CD4-positive, CD25-positive, alpha-beta regulatory T cell (primary cell): ENCODE measurements around the gene ACD. TPM values are rescaled to one million over a fixed set of nuclear protein-coding genes. Genes with fewer than 3 reads are reported as not detected.
A peak's percentile ranks its signal among the peaks of the same experiment; 100 is the strongest.

Source experiments
- ATAC-seq, 2 donors: fragments of 150-1000 bp; cut with Tn5 transposase; one replicate each; pipeline ENCODE4 v1.10.0; 2021; ENCODE audit warnings: low read depth in 2 of 2, moderate number of reproducible peaks in 2 of 2, moderate library complexity in 1 of 2
- DNase-seq, 3 donors: peaks; one replicate each; pipeline versions ENCODE4 v3.0.0 to v3.0.0-alpha.2; 2012 to 2022; ENCODE audit warnings: mixed read lengths in 1 of 3
- H3K27ac ChIP-seq: one replicate; pipeline ENCODE4 v1.7.0; 2013; ENCODE audit warnings: mild to moderate bottlenecking, low read length; ENCODE audit not compliant: insufficient read depth, poor library complexity, severe bottlenecking
- H3K27me3 ChIP-seq: one replicate; pipeline ENCODE4 v1.7.0; 2013; ENCODE audit warnings: low read length; ENCODE audit not compliant: control insufficient read depth, insufficient read depth
- H3K36me3 ChIP-seq: one replicate; pipeline ENCODE4 v1.7.0; 2013; ENCODE audit warnings: mild to moderate bottlenecking, low read length, moderate library complexity; ENCODE audit not compliant: control insufficient read depth, insufficient read depth
- H3K4me1 ChIP-seq: 2 replicates; pipeline ENCODE4 v1.7.0; 2013; ENCODE audit warnings: mild to moderate bottlenecking, low read length; ENCODE audit not compliant: insufficient read depth, control insufficient read depth, poor library complexity, severe bottlenecking
- H3K4me3 ChIP-seq: one replicate; pipeline ENCODE4 v1.7.0; 2013; ENCODE audit warnings: low read depth, mild to moderate bottlenecking, low read length, moderate library complexity
- H3K9me3 ChIP-seq, 2 experiments: 1 replicate in 1 of 2; 2 replicates in 1 of 2; pipeline ENCODE4 v1.7.0; 2013; ENCODE audit warnings: low read length in 2 of 2, mild to moderate bottlenecking in 1 of 2, moderate library complexity in 1 of 2; ENCODE audit not compliant: control insufficient read depth in 2 of 2
- H3K27ac Mint-ChIP-seq, 3 donors: one replicate each; pipeline ENCODE4 v1.8.0; 2020 to 2022; ENCODE audit warnings: mild to moderate bottlenecking in 3 of 3, mixed read lengths in 3 of 3, moderate library complexity in 2 of 3
- H3K27me3 Mint-ChIP-seq: one replicate; pipeline ENCODE4 v1.8.0; 2022; ENCODE audit warnings: mild to moderate bottlenecking, mixed read lengths
- H3K36me3 Mint-ChIP-seq: one replicate; pipeline ENCODE4 v1.8.0; 2020; ENCODE audit warnings: mixed read lengths
- H3K4me1 Mint-ChIP-seq, 4 donors: one replicate each; pipeline ENCODE4 v1.8.0; 2020 to 2022; ENCODE audit warnings: mixed read lengths in 4 of 4, mild to moderate bottlenecking in 1 of 4
- H3K4me3 Mint-ChIP-seq, 4 donors: one replicate each; pipeline ENCODE4 v1.8.0; 2020 to 2022; ENCODE audit warnings: mild to moderate bottlenecking in 4 of 4, mixed read lengths in 4 of 4, moderate library complexity in 3 of 4
- H3K9me3 Mint-ChIP-seq, 7 donors: one replicate each; pipeline ENCODE4 v1.8.0; 2020 to 2022; ENCODE audit warnings: mixed read lengths in 7 of 7, mild to moderate bottlenecking in 3 of 7, moderate library complexity in 2 of 7
- polyA plus RNA-seq, 4 donors: library from polyadenylated mRNA; unstranded; fragments of 300-500 nt; fragmentation: Illumina TruSeq; gene quantifications; one replicate each; pipeline ENCODE4 v1.2.3, GENCODE V29; 2021
- total RNA-seq: library from RNA; stranded (reverse); gene quantifications from one replicate; pipeline ENCODE4 v1.2.3, GENCODE V29; 2022

The ACD gene
- total and polyA plus RNA-seq, 5 donors from 2014 or later, result 28.7 to 36.7 (median 29.7) TPM

GRCh38 chr16:67664258-67664657 lies 4.2 kb upstream of the ACD start:
- H3K27ac Mint-ChIP-seq, result peak overlapping the region in 2 of 3 donors; percentile 49 to 94
- H3K4me3 Mint-ChIP-seq, result peak overlapping the region in 3 of 4 donors; percentile 47 to 83 (median 75)

GRCh38 chr16:67663877-67664222 lies 3.8 kb upstream of the ACD start:
- Mint-ChIP-seq H3K4me1 (peaks cover 0 to 53% (median 24%) of the 10 kb centered on the region in 4 donors), H3K27ac (peak overlapping the region in 2 of 3 donors; percentile 49 to 94), H3K27me3 (peaks cover 4% of the 10 kb centered on the region), H3K9me3 (no peaks in the 10 kb centered on the region), H3K4me3 (peak overlapping the region in 3 of 4 donors; percentile 47 to 75 (median 68)), H3K36me3 (no peaks in the 10 kb centered on the region)
- no peak for ATAC-seq
- Histone ChIP-seq H3K36me3 (no peaks in the 10 kb centered on the region), H3K27me3 (no peaks in the 10 kb centered on the region), H3K4me3 (no peak overlapping the region), H3K27ac (no peak overlapping the region), H3K9me3 (no peaks in the 10 kb centered on the region), H3K4me1 (peaks cover 47% of the 10 kb centered on the region)
- DNase-seq, result no peak

More at GRCh38 chr16:67664258-67664657, 4.2 kb upstream of the ACD start:
- Histone ChIP-seq H3K27ac (no peak overlapping the region), H3K36me3 (no peaks in the 10 kb centered on the region), H3K27me3 (no peaks in the 10 kb centered on the region), H3K9me3 (no peaks in the 10 kb centered on the region), H3K4me3 (no peak overlapping the region), H3K4me1 (peaks cover 43% of the 10 kb centered on the region)
- Mint-ChIP-seq H3K27me3 (peaks cover 4% of the 10 kb centered on the region), H3K36me3 (no peaks in the 10 kb centered on the region), H3K9me3 (no peaks in the 10 kb centered on the region), H3K4me1 (peaks cover 0 to 51% (median 21%) of the 10 kb centered on the region in 4 donors)
- ATAC-seq (no peak), DNase-seq (no peak)

GRCh38 chr16:67663151-67663876 lies 3.3 kb upstream of the ACD start:
- peak overlapping the region in 2 of 4 donors; percentile 28 to 72 for H3K4me3 Mint-ChIP-seq
- no peaks in the 10 kb centered on the region for H3K27me3 ChIP-seq
- H3K27ac Mint-ChIP-seq, result no peak overlapping the region
- H3K27me3 Mint-ChIP-seq, result peaks cover 4% of the 10 kb centered on the region
- no peaks in the 10 kb centered on the region for H3K9me3 Mint-ChIP-seq
- H3K27ac ChIP-seq, result no peak overlapping the region
- H3K4me1 ChIP-seq, result peaks cover 52% of the 10 kb centered on the region
- ATAC-seq (no peak), DNase-seq (peak in 1 of 3 donors; percentile 34)
- no peak overlapping the region for H3K4me3 ChIP-seq
- peaks cover 0 to 54% (median 26%) of the 10 kb centered on the region in 4 donors for H3K4me1 Mint-ChIP-seq
- no peaks in the 10 kb centered on the region for H3K36me3 Mint-ChIP-seq
- H3K9me3 ChIP-seq, result no peaks in the 10 kb centered on the region
- no peaks in the 10 kb centered on the region for H3K36me3 ChIP-seq

GRCh38 chr16:67662653-67663010 lies 2.6 kb upstream of the ACD start:
- Histone ChIP-seq H3K9me3 (no peaks in the 10 kb centered on the region), H3K36me3 (no peaks in the 10 kb centered on the region), H3K4me1 (peaks cover 50% of the 10 kb centered on the region), H3K27ac (no peak overlapping the region), H3K27me3 (no peaks in the 10 kb centered on the region), H3K4me3 (no peak overlapping the region)
- peaks cover 0 to 54% (median 22%) of the 10 kb centered on the region in 4 donors for H3K4me1 Mint-ChIP-seq
- no peak overlapping the region for H3K27ac Mint-ChIP-seq
- no peaks in the 10 kb centered on the region for H3K36me3 Mint-ChIP-seq
- no peak for DNase-seq
- peak overlapping the region in 2 of 4 donors; percentile 40 to 72 for H3K4me3 Mint-ChIP-seq
- H3K9me3 Mint-ChIP-seq, result no peaks in the 10 kb centered on the region
- no peak for ATAC-seq
- peaks cover 4% of the 10 kb centered on the region for H3K27me3 Mint-ChIP-seq

- H3K36me3 ChIP-seq, result no peaks in the 10 kb centered on the region
- H3K36me3 Mint-ChIP-seq, result no peaks in the 10 kb centered on the region
- peak overlapping the region in 1 of 3 donors; percentile 98 for H3K27ac Mint-ChIP-seq
- H3K4me1 Mint-ChIP-seq, result peaks cover 0 to 49% (median 21%) of the 10 kb centered on the region in 4 donors
- peaks cover 4% of the 10 kb centered on the region for H3K27me3 Mint-ChIP-seq
- H3K4me3 ChIP-seq, result no peak overlapping the region
- no peaks in the 10 kb centered on the region for H3K27me3 ChIP-seq
- peak overlapping the region; percentile 40 to 100 (median 91) for H3K4me3 Mint-ChIP-seq
- no peak overlapping the region for H3K27ac ChIP-seq
- DNase-seq, result no peak
- H3K9me3 Mint-ChIP-seq, result no peaks in the 10 kb centered on the region
- no peaks in the 10 kb centered on the region for H3K9me3 ChIP-seq
- peaks cover 44% of the 10 kb centered on the region for H3K4me1 ChIP-seq
- no peak for ATAC-seq
Measured at GRCh38 chr16:67661886-67662652, 2.0 kb upstream of the ACD start.

- no peaks in the 10 kb centered on the region for H3K9me3 ChIP-seq
- peaks cover 38% of the 10 kb centered on the region for H3K4me1 ChIP-seq
- Mint-ChIP-seq H3K9me3 (no peaks in the 10 kb centered on the region), H3K4me1 (peaks cover 0 to 45% (median 18%) of the 10 kb centered on the region in 4 donors), H3K36me3 (no peaks in the 10 kb centered on the region), H3K27me3 (peaks cover 4% of the 10 kb centered on the region), H3K4me3 (peak overlapping the region; percentile 89 to 100 (median 94)), H3K27ac (peak overlapping the region; percentile 90 to 98 (median 93))
- H3K27ac ChIP-seq, result peak overlapping the region; percentile 98
- H3K27me3 ChIP-seq, result no peaks in the 10 kb centered on the region
- H3K36me3 ChIP-seq, result peaks cover 5% of the 10 kb centered on the region
- DNase-seq, result peak in 1 of 3 donors; percentile 40
- no peak for ATAC-seq
- peak overlapping the region; percentile 68 for H3K4me3 ChIP-seq
Measured at GRCh38 chr16:67661101-67661761, 1.2 kb upstream of the ACD start.

- Mint-ChIP-seq H3K36me3 (peaks cover 4% of the 10 kb centered on the region), H3K9me3 (no peaks in the 10 kb centered on the region), H3K27me3 (peaks cover 4% of the 10 kb centered on the region), H3K4me1 (peaks cover 0 to 45% (median 20%) of the 10 kb centered on the region in 4 donors), H3K27ac (peak within 1 kb of the TSS; percentile 90 to 98 (median 97)), H3K4me3 (peak within 1 kb of the TSS; percentile 95 to 100 (median 96))
- peaks cover 32% of the 10 kb centered on the region for H3K4me1 ChIP-seq
- no peaks in the 10 kb centered on the region for H3K27me3 ChIP-seq
- ATAC-seq, result peak; percentile 85 to 86
- peak within 1 kb of the TSS; percentile 98 for H3K27ac ChIP-seq
- H3K9me3 ChIP-seq, result no peaks in the 10 kb centered on the region
- H3K36me3 ChIP-seq, result peaks cover 11% of the 10 kb centered on the region
- peak within 1 kb of the TSS; percentile 94 for H3K4me3 ChIP-seq
- peak; percentile 95 to 98 (median 95) for DNase-seq
Measured at GRCh38 chr16:67660564-67661028, 536 bp upstream of the ACD start, which contains the start of gene PARD6A. Gene PARD6A (plus strand): TSS chr16:67660960. CDS start chr16:67661039, 79 bp downstream.
